ENCODE results near the gene PARP9.
"Not testable (repeated sequence)": the region's sequence is repeated elsewhere in the genome, so short reads cannot be mapped to it uniquely, and the experiment has no call there.

Gene PARP9

GRCh38 chr3:122520861-122521260 lies 43.2 kb downstream of the PARP9 start:
- no peak for DNase-seq (ENCODE audit: low spot score)

GRCh38 chr3:122519693-122520092 lies 44.4 kb downstream of the PARP9 start:
- no peak for DNase-seq (ENCODE audit: low spot score)

DNA sequence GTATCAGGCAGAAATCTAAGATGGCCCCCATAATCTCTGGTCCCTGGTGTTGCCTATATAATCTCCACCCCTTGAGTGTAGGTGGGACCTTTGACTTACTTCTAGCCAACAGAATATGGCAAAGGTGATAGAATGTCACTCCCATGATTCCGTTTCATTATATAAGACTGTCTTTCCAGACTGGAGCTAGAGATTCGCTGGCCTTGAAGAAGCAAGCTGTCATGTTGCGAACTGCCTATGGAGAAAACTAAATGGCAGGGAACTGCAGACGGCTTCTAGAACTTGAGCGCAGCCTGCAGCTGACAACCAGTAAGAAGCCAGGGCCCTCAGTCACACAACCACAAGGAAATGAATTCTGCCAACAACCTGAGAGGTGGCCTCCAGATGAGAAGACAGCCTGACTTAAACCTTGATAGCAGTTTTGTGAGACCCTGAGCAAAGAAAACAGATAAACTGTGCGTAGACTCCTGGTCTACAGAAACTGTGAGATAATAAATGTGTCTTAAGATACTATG lies 47.2 kb downstream of the PARP9 start:
- DNase-seq (ENCODE audit: low spot score), result no peak

- DNase-seq (ENCODE audit: low spot score), result no peak
These were observed 48.2 kb downstream of the PARP9 start for GRCh38 chr3:122515870-122516269.

- DNase-seq (ENCODE audit: low spot score), result no peak
These were observed 49.1 kb downstream of the PARP9 start for GRCh38 chr3:122515020-122515468.

DNA sequence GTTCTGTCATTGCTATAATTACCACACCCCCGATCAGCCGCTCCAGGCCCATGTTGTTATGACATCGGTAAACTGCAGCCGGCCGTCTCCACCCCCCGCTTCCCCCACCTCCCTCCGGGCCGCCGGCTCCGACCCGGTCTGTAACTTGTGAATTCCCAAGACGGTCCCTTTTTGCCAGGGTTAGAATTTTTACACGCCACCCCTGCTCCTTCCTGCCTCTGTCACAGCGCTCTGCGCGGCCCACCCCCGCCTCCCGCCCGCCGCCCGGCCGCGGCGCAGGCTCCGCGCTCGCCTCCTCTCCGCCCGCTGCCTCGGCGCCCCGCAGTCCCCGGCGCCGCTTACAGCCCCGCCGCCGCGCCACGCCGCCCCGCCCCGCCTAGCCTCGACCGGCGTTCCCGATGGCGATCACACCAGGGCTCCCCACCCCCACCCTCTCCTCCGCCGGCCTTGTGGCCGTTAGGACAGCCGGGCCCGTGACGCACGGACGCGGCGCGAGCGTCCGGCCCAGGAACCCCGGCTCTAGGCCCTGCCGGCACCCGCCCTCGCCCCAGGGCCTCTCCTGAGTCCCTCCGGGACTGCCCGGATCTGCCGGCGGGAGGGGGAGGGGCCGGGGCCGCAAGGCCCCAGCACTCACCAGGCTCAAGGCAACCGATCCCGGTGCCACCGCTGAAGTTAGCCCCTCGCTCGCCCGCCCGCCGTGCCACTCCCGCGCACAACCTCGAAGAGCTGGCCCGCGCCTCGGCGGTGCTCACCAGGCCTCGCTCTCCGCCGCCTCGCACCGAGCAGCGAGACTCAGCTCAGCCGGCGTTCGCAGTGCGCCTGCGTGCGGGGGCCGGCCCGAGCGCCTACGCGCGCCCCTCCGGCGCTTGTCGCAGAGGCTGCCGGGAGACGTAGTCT lies 49.7 kb downstream of the PARP9 start, which contains the start of gene KPNA1:
KPNA1 (minus strand) TSS at position 817 of the 897 bp plus-strand sequence. CDS start 18,374 bp downstream, outside the sequence.
- DNase-seq (ENCODE audit: low spot score), result peak; percentile 98

DNA sequence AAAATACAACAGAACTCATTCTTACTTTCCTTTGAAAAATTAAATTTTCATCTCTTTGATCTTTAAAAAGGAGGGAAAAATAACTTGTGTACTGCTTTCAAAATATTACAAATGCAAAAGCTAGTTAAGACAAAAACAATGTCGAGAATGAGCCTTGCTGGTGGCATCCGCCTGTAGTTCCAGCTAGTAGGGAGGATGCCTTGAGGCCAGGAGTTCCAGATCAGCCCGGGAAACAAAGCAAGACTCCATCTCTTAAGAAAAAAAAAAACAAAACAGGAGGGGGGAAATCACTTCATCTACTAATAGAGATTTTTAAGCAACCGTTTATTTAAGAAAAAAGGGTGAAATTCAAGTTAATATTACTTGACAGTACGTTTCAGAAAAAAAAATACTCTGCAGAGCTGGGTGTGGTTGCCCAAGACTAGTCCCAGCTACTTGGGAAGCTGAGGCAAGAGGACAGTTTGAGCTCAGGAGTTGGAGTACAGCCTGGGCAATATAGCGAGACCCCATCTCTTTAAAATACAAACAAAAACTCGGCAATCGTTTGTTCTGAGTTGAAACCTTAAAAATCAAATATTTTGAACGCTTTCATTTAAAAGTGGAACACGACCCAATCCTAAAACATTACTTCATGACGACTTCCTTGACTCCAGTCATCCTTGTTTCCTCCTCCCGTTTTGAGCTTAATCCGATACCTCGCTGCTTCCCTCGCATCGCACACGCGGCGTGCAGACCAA lies 50.5 kb downstream of the PARP9 start:
- no peak for DNase-seq (ENCODE audit: low spot score)

DNA sequence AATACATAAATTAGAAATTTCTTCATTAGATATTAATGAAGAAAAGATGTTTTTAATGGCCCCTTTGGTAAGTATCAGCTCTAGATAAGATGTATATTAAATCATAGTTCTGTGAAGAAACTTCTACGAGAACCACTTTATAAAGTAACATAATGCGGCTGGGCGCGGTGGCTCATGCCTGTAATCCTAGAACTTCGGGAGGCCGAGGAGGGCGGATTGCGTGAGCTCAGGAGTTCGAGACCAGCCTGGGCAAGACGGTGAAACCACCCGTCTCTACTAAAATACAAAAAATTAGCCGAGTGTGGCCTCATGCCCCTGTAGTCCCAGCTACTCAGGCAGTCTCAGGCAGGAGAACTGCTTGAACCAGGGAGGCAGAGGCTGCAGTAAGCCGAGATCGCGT lies 51.8 kb downstream of the PARP9 start:
- no peak for DNase-seq (ENCODE audit: low spot score)

DNA sequence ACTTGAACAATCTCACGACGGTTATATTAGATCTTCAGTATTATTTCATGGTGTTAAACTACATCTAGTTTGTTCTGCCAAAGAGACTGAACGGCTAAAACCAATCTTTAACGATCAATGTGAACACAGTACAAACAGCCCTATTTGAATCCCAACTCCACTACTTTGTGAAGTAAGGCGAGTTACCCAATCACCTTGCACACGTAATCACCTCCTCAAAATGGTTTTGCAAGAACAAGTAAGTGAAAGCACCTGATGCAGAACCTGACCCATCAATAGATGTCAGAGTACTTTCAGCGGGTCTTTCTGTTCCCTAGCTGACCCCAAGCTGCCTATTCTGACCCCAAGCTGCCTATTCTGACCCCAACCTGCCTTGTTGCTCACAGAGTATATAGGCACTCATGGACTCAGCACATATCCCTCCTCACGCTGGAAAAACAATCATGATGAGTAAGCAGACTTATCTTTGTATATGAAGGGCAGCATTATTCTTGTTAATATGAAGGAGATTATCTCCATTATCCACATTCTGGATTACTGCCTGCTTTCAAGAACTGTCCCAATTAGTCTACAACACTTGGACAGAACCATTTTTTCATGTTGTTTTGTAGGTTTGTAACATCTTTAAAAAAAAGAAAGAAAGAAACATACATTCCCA lies 53.1 kb downstream of the PARP9 start:
- DNase-seq (ENCODE audit: low spot score), result no peak

DNA sequence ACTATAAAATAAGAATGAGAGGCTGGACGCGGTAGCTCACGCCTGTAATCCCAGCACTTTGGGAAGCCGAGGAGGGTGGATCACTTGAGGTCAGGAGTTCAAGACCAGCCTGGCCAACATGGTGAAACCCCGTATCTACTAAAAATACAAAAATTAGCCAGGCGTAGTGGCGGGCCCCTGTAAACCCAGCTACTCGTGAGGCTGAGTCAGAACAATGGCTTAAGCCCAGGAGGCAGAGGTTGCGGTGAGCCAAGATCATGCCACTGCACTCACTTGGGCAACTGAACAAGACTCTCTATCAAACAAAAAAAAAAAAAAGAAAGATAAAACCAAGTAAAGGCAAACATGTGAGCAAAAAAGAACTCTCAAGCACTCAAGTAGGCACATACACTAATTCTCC lies 55.2 kb downstream of the PARP9 start:
- DNase-seq (ENCODE audit: low spot score), result not testable (repeated sequence)

DNA sequence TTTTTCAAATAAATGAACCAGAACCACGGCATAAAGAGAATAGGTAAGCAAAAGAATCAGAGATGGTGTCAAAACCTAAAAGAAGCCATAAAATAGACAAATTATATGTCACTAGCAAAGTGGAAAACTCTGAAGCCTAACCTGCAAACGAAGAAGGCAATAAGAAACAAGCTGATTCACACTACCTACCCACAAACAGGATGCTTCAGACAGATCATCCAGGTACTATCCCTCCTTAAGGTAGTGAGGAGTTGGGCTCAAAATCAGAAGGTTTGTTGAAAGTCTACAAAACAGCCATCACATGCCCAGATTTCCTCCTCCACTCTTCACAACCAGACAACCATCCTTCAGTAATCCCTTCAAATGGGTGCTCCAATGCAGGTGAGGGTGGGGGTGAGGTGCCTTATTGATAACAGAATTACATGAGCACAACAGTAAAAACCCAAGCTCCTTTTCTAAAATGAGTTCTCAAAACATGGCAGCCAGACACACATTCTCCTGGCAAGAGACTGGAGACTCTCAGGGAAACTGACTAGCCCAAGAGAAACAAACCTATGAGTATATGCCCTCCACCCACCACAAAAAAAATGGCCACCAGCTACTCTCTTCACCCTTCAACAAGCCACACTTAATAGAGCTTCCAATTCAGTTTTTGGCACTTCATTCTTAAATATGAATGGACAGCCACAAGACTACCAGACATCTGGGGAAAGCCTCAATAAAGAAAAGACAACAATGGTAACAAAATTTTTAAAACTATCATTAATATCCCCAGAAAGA lies 55.8 kb downstream of the PARP9 start:
- no peak for DNase-seq (ENCODE audit: low spot score)

DNA sequence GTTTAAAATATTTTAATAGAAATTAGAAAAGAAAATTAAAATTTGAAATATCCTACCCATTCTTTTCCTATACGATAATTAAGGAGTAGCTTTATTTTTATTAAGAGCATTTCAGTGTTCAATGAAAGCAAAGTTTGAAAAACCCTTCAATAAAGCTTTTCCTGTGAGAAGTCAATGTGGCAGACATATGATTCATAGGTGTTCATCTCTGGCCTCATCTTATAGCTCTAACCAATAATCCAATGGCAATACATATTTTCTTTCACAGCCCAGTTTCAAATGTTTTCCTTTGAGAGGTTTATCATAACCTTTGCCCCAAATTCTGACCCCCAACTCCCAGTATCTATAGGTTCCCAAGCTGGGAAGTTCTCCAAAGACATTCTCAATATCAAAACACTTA lies 57.6 kb downstream of the PARP9 start:
- DNase-seq (ENCODE audit: low spot score), result no peak

DNA sequence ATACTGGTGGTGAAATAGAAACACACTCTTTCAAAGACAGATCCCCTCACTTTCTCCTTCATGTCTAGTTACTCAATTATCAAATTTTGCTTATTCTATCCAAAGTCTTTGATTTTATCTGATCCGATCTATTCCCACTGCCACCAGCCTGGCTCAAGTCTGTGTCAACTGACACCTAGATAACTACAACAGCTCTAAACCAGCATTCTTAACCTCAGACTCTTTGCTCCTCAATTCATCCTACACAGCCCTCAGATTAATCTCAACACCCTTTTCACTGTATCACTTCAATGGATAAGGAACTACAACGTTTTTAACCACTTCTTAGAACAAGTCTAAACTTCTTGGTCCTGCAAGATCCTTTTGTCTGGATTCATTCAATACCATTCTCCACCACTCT lies 58.4 kb downstream of the PARP9 start:
- no peak for DNase-seq (ENCODE audit: low spot score)

DNA sequence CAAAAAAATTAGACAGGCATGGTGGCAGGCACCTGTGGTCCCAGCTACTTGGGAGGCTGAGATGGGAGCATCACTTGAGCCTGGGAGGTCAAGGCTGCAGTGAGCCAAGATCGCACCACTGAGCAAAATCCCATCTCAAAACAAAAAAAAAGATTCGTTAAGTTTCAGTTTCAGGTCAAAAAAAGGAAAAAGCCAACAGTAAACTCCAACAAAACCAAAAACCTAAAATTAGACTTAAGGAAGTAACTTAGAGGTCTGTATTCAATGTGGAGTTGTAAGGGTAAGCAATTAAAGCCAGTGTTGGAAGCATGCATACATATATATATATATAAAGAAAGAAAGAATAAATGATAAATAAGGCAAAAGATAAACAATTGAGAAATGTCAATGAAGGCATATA lies 61.2 kb downstream of the PARP9 start:
- DNase-seq (ENCODE audit: low spot score), result no peak

GRCh38 chr3:122502139-122502538 lies 62.0 kb downstream of the PARP9 start:
- DNase-seq (ENCODE audit: low spot score), result no peak

- DNase-seq (ENCODE audit: low spot score), result not testable (repeated sequence)
These were observed 63.1 kb downstream of the PARP9 start for GRCh38 chr3:122500964-122501363.

DNA sequence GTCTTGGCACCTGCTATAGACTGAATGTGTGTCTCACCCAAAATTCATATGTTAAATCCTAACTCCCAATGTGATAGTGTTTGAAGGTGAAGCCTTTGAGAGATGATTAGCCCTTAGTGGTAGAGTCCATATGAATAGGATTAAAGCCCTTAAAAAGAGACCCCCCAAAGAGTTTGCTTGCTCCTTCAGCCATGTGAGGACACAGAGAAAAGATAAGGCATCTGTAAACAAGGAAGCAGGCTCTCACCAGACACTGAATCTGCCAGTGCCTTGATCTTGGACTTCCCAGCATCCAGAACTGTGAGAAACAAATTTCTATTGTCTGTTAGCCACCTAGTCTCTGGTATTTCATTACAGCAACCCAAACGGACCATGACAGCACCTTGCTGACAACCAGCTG lies 65.9 kb downstream of the PARP9 start:
- DNase-seq (ENCODE audit: low spot score), result no peak

- peak; percentile 61 for DNase-seq (ENCODE audit: low spot score)
These were observed 66.7 kb downstream of the PARP9 start for GRCh38 chr3:122497425-122497824.

DNA sequence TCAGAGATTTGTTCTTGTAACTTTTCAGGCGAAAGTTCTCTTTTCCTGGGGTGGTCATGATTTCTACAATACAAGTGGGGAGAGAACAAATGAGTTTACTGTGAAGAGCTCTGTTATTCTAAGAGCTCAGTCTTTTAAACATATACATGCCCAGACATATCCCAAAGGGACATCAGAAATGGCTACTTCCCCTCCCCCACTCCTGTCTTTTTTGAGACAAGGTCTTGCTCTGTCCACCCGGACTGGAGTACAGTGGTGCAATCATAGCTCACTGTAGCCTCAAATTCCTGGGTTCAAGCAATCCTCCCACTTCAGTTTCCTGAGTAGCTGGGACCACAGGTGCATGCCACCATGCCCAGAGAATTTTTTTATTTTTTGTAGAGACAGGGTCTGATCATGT lies 67.6 kb downstream of the PARP9 start:
- no peak for DNase-seq (ENCODE audit: low spot score)

DNA sequence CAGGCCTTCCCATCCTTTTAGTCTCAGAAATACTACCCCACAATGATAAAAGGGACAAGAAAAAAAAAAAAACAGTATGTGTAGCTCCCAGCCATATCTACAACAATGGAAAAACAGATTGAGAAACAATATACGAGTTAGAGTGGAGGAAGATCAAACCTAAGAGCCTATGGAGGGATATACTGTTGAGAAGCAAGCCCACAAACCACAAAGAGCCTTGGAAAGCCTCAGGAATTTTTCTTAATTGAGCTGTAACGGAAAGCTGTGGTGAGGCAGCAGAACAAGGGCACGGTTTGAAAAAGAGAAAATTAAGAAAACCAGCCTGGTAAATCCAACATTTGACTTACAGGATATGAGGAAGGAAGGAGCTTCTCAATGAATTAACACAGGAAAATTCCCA lies 70.8 kb downstream of the PARP9 start:
- peak; percentile 18 for DNase-seq (ENCODE audit: low spot score)

GRCh38 chr3:122488262-122488973 lies 75.7 kb downstream of the PARP9 start:
- no peak for DNase-seq (ENCODE audit: low spot score)
